HepG2 (cell line): ENCODE measurements around the gene ZSCAN21. TPM values are rescaled to one million over a fixed set of nuclear protein-coding genes. Genes with fewer than 3 reads are reported as not detected.

Experiments used
- ARNT2 ChIP-seq: sonication (generic); formaldehyde crosslinking; IDR thresholded peaks from 2 replicates; pipeline ENCODE4 v1.8.0; 2022; ENCODE audit warnings: mild to moderate bottlenecking, low read depth, missing genetic modification reagents, moderate library complexity
- GTF3A ChIP-seq: sonication (generic); formaldehyde crosslinking; conservative IDR thresholded peaks from 2 replicates; pipeline ENCODE4 v1.4.0; 2020; ENCODE audit warnings: mild to moderate bottlenecking, missing genetic modification reagents
- NR2F1 ChIP-seq, 2 experiments: fragments of 450-650 bp in 1 of 2; formaldehyde crosslinking in 1 of 2; IDR thresholded peaks; 2 replicates each; pipeline versions ENCODE4 v1.5.0 to v1.6.1; 2016 to 2020; ENCODE audit warnings: mild to moderate bottlenecking in 1 of 2, missing compliant biosample characterization in 1 of 2, missing genetic modification reagents in 1 of 2, moderate library complexity in 1 of 2
- POLR2G ChIP-seq: fragments of 200-400 bp; formaldehyde crosslinking; IDR thresholded peaks from 2 replicates; pipeline ENCODE4 v1.6.1; 2018; ENCODE audit warnings: mild to moderate bottlenecking, low read depth, low read length, moderate library complexity
- PRMT3 ChIP-seq: sonication (generic); formaldehyde crosslinking; IDR thresholded peaks from 2 replicates; pipeline ENCODE4 v1.8.1; 2022; ENCODE audit warnings: low read depth, mild to moderate bottlenecking, moderate library complexity, missing genetic modification reagents, borderline replicate concordance
- SMARCC2 ChIP-seq: fragments of 450-650 bp; IDR thresholded peaks from 2 replicates; pipeline ENCODE4 v1.6.1; 2017; ENCODE audit warnings: antibody characterized with exemption, mild to moderate bottlenecking
- ZFP41 ChIP-seq: sonication (generic); formaldehyde crosslinking; IDR thresholded peaks from 2 replicates; pipeline ENCODE4 v1.4.0; 2020; ENCODE audit warnings: mild to moderate bottlenecking, missing genetic modification reagents, borderline replicate concordance
- ZNF430 ChIP-seq: sonication (generic); formaldehyde crosslinking; IDR thresholded peaks from 2 replicates; pipeline ENCODE4 v1.9.0; 2021; ENCODE audit warnings: mild to moderate bottlenecking, missing genetic modification reagents
- ZNF749 ChIP-seq: sonication (generic); formaldehyde crosslinking; IDR thresholded peaks from 2 replicates; pipeline ENCODE4 v1.8.0; 2022; ENCODE audit warnings: mild to moderate bottlenecking, missing genetic modification reagents, moderate library complexity, borderline replicate concordance
- ZNF781 ChIP-seq: sonication (generic); formaldehyde crosslinking; IDR thresholded peaks from 2 replicates; pipeline ENCODE4 v1.5.1; 2020; ENCODE audit warnings: borderline replicate concordance, mild to moderate bottlenecking, missing genetic modification reagents; ENCODE audit errors: not compliant biosample characterization
- polyA plus RNA-seq, 8 experiments: library from polyadenylated mRNA; depleted of rRNA in 3 of 8; stranded (reverse) in 7 of 8; unstranded in 1 of 8; fragments of >200 nt; fragmentation: Illumina TruSeq in 4 of 8; extraction: Trizol in 4 of 8; gene quantifications; 2 replicates each; pipeline versions ENCODE4 v1.2.1 to v1.2.3, GENCODE V29; 2011 to 2016; ENCODE audit warnings: low read depth in 4 of 8, missing spikeins in 1 of 8, mixed read lengths in 1 of 8; ENCODE audit not compliant: insufficient read depth in 1 of 8
- total RNA-seq, 5 experiments: library from RNA; depleted of rRNA; stranded (reverse); fragments of >200 nt; fragmentation: Illumina TruSeq; extraction: Trizol; gene quantifications; 2 replicates each; pipeline ENCODE4 v1.2.3, GENCODE V29; 2016; ENCODE audit warnings: low read depth in 1 of 5
- TF ChIP-seq, protein P1 (sequence below): sonication (generic); formaldehyde crosslinking; IDR thresholded peaks from 2 replicates; pipeline ENCODE4 v1.4.0; 2020; ENCODE audit warnings: missing genetic modification reagents
- TF ChIP-seq, protein P2 (sequence below): sonication (generic); formaldehyde crosslinking; IDR thresholded peaks from 2 replicates; pipeline ENCODE4 v1.8.0; 2022; ENCODE audit warnings: mild to moderate bottlenecking, missing genetic modification reagents, borderline replicate concordance
- TF ChIP-seq, protein P3 (sequence below), 2 experiments: fragments of 450-650 bp in 1 of 2; sonication (generic) in 1 of 2; formaldehyde crosslinking in 1 of 2; IDR thresholded peaks; 2 replicates each; pipeline versions ENCODE4 v1.6.1 to v1.8.0; 2016 to 2022; ENCODE audit warnings: antibody characterized with exemption in 1 of 2, mild to moderate bottlenecking in 1 of 2, missing genetic modification reagents in 1 of 2

The ZSCAN21 gene
- total and polyA plus RNA-seq, 2 of the 13 experiments (the other 11 are each of a cell fraction or from before 2014, with no cell fraction given), result 7.0 to 10.0 TPM

DNA sequence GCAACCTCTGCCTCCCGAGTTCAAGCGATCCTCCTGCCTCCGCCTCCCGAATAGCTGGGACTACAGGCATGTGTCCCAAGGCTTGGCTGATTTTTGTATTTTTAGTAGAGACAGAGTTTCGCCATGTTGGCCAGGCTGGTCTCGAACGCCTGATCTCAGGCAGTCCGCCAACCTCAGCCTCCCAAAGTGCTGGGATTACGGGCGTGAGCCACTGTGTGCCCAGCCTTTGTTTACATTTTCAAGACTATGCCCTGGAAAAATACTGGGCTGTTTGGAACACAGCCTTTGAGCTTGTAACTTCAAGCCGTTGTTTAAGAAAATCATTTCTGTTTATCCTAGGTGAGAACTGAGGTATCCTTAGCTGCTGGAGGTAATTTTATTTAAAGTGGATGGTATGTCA, 32.3 kb upstream of the ZSCAN21 start (continued):
- TF ChIP-seq ZNF430 (CRISPR knock-in tag), result peak; percentile 44; the same call in 1 of the 2 replicates
- no peak for TF ChIP-seq GTF3A (CRISPR knock-in tag)
- TF ChIP-seq, protein P1, sequence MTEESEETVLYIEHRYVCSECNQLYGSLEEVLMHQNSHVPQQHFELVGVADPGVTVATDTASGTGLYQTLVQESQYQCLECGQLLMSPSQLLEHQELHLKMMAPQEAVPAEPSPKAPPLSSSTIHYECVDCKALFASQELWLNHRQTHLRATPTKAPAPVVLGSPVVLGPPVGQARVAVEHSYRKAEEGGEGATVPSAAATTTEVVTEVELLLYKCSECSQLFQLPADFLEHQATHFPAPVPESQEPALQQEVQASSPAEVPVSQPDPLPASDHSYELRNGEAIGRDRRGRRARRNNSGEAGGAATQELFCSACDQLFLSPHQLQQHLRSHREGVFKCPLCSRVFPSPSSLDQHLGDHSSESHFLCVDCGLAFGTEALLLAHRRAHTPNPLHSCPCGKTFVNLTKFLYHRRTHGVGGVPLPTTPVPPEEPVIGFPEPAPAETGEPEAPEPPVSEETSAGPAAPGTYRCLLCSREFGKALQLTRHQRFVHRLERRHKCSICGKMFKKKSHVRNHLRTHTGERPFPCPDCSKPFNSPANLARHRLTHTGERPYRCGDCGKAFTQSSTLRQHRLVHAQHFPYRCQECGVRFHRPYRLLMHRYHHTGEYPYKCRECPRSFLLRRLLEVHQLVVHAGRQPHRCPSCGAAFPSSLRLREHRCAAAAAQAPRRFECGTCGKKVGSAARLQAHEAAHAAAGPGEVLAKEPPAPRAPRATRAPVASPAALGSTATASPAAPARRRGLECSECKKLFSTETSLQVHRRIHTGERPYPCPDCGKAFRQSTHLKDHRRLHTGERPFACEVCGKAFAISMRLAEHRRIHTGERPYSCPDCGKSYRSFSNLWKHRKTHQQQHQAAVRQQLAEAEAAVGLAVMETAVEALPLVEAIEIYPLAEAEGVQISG, result peak; percentile 92
- no peak for TF ChIP-seq ZNF749 (CRISPR knock-in tag)
- no peak for TF ChIP-seq NR2F1 (CRISPR knock-in tag; IDR thresholded peaks at IDR 0.05)
- TF ChIP-seq, protein P2, sequence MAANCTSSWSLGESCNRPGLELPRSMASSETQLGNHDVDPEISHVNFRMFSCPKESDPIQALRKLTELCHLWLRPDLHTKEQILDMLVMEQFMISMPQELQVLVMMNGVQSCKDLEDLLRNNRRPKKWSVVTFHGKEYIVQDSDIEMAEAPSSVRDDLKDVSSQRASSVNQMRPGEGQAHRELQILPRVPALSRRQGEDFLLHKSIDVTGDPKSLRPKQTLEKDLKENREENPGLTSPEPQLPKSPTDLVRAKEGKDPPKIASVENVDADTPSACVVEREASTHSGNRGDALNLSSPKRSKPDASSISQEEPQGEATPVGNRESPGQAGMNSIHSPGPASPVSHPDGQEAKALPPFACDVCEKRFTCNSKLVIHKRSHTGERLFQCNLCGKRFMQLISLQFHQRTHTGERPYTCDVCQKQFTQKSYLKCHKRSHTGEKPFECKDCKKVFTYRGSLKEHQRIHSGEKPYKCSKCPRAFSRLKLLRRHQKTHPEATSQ (CRISPR knock-in tag), result no peak
- TF ChIP-seq PRMT3 (CRISPR knock-in tag), result no peak
- TF ChIP-seq SMARCC2, result no peak
- TF ChIP-seq ZFP41, result no peak
- TF ChIP-seq, protein P3, sequence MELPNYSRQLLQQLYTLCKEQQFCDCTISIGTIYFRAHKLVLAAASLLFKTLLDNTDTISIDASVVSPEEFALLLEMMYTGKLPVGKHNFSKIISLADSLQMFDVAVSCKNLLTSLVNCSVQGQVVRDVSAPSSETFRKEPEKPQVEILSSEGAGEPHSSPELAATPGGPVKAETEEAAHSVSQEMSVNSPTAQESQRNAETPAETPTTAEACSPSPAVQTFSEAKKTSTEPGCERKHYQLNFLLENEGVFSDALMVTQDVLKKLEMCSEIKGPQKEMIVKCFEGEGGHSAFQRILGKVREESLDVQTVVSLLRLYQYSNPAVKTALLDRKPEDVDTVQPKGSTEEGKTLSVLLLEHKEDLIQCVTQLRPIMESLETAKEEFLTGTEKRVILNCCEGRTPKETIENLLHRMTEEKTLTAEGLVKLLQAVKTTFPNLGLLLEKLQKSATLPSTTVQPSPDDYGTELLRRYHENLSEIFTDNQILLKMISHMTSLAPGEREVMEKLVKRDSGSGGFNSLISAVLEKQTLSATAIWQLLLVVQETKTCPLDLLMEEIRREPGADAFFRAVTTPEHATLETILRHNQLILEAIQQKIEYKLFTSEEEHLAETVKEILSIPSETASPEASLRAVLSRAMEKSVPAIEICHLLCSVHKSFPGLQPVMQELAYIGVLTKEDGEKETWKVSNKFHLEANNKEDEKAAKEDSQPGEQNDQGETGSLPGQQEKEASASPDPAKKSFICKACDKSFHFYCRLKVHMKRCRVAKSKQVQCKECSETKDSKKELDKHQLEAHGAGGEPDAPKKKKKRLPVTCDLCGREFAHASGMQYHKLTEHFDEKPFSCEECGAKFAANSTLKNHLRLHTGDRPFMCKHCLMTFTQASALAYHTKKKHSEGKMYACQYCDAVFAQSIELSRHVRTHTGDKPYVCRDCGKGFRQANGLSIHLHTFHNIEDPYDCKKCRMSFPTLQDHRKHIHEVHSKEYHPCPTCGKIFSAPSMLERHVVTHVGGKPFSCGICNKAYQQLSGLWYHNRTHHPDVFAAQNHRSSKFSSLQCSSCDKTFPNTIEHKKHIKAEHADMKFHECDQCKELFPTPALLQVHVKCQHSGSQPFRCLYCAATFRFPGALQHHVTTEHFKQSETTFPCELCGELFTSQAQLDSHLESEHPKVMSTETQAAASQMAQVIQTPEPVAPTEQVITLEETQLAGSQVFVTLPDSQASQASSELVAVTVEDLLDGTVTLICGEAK (IDR thresholded peaks at IDR 0.05), result no peak
- TF ChIP-seq, protein P3 (CRISPR knock-in tag; IDR thresholded peaks at IDR 0.05), result no peak
- TF ChIP-seq POLR2G, result peak; percentile 31; the same call in 1 of the 2 replicates
- no peak for TF ChIP-seq ZNF781
- no peak for TF ChIP-seq ARNT2 (CRISPR knock-in tag)
